Hematopoietic multipotent progenitor cell treated with erythropoietin and hydrocortisone succinate and interleukin-3 and kit ligand, for 6 days (in vitro differentiated cells): ENCODE measurements around the gene ARHGAP22.

Experiments
- DNase-seq: peaks from one replicate; pipeline ENCODE4 v3.0.0-alpha.2; 2015

Gene ARHGAP22

GRCh38 chr10:48411510-48411909 lies 193.4 kb downstream of the ARHGAP22 start:
- no peak for DNase-seq

- DNase-seq: no peak
Observed at GRCh38 chr10:48410503-48410902, 194.4 kb downstream of the ARHGAP22 start.

DNA sequence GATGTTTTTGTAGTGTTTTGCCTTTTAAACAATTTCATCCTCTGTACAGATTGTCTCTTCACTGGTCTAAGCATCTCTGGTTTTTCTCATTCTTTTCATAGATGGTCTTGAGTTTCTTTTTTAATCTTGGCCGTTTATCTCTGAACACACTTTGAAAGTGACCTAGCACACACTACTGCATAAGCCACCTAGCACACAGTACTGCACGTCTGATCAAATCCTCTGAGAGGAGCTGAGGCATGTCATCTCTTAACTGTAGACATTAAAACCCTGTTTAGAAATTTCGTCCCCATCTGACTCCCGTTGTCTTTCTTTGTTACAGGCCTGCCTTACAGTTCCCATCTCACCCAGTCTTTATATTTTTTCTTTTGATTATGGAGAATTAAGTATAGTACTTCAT lies 198.2 kb downstream of the ARHGAP22 start:
- no peak for DNase-seq

DNA sequence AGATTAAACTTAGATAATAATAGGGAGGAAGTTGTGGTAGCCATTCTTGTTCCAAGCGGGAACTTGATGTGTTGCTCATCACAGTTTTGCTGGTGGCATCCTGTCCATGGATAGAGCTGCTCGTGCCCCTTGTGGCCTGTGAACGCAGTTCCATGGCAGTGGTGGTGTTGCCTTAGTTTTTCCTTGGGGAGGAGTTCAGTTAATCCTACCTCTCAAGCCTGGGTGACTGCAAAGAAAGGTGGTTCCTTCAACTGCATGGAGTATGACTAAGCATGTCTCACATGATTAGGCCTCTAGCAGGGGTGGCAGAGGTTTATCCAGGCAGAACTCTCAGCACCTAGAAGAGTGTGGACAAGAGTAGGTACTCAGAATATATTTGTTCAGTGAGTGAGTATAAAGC lies 198.7 kb downstream of the ARHGAP22 start:
- DNase-seq: peak; percentile 40

DNA sequence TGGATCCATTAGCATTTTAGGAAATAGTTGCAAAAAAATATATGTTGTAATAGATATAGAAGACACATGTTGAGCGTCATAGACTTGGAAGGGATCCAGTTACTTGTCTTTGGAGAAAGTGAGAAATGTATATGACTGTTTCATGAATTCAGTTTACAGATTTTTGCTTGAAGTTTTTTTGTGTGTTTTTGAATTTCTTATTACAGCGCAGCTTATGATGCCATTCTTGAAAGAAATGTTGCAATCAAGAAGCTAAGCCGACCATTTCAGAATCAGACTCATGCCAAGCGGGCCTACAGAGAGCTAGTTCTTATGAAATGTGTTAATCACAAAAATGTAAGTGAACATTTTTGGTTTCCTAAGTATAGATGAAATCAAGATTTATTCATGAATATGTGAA lies 200.2 kb downstream of the ARHGAP22 start:
- peak; percentile 48 for DNase-seq

- no peak for DNase-seq
Observed at GRCh38 chr10:48400850-48401220, 204.0 kb downstream of the ARHGAP22 start.

DNA sequence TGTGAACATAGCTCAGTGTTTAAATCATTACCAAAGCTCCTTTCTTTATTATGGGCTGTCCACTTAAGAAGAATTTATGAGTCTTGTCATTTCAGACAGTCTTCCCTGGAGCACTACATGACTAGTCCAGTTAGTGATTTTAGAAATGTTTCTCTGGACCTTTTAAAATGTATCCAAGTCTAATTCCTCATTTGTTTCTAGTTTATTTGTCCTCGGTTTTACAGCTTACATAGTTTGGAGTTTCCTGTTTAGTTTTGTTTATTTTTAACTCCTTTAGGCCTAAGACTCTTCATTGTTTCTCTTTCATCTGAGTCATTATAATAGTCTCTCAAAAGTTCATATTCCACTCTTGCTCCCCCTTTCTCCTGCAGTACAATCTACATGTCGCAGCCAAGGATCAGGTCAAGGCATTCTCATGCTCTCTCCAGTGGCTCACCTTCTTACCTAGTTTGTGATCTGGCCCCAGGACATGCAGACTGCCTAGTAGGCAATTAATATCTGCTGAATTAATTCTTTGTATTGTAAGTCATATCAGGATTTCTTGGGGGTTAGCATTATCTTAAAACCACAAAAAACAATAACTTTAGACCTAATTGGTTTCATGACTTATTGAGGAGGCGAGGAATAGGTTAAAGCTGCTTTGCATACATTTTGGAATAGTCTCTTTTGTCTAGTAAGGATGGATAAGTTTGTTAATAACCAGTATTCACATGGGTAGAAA lies 204.6 kb downstream of the ARHGAP22 start:
- DNase-seq: no peak

DNA sequence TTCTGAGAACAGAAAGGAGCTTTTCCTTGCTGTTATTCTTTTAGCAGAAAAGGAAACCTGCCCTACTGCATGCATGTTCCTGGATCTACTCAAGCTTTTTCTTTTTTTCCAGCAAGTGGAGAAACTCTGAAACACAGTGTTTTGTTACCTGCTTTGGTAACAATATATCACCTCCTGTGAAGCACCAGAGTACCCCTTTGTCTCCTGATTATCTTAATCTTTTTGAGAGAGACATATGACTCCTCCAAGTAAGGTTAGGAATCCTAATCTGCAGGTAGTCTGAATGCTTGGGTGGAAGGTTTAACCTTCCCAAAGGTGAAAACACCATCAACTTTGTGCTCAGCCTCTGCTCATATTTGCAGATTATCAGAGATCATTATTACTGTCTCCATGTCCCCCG lies 205.3 kb downstream of the ARHGAP22 start:
- no peak for DNase-seq

- no peak for DNase-seq
Observed at GRCh38 chr10:48399056-48399541, 205.8 kb downstream of the ARHGAP22 start.

GRCh38 chr10:48398261-48398660 lies 206.6 kb downstream of the ARHGAP22 start:
- DNase-seq: no peak
